Epidermal melanocyte (primary cell): ENCODE results near the gene FOXA3.
A peak's percentile ranks its signal among the peaks of the same experiment; 100 is the strongest.

Experiments
- DNase-seq: peaks from one replicate; pipeline ENCODE4 v3.0.0; 2011; ENCODE audit warnings: low spot score; ENCODE audit not compliant: insufficient read length

The FOXA3 gene

DNA sequence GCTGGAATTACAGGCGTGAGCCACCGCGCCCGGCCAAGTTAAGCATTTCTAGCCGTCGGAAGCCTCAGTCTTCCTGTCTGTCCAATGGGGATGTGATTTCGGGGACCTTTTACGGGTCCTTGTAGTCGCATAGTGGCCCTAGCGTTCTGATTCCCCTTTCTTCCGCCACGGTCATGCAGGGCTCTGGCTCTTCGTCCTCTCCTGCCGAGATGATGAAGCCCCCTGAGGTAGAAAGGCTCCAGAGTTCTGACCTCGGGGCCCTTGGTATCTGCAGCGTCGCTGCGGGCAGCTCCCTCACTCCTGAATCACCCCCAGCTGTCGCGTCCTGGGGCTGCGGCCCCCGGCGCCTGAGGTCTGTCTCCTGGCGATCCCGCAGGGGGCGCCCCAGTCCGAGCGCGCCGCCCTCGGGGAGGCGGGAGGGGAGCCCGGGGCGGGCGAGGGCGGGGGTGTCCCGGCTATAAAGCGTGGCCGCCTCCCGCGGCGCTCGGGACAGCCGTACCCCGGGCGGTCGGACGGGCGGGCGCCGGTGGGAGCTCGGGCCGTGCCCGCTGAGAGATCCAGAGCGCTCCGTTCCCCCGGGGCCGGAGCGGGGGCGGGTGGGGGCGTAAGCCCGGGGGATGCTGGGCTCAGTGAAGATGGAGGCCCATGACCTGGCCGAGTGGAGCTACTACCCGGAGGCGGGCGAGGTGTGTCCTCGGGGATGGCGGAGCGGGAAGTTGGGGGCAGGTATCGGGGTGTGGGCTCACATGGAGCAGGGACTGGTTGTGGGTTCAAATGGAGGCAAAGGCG lies at the start of gene FOXA3:
FOXA3 (plus strand) TSS at position 487 of the 789 bp plus-strand sequence; CDS start at position 618, 131 bp downstream.
- no peak for DNase-seq

DNA sequence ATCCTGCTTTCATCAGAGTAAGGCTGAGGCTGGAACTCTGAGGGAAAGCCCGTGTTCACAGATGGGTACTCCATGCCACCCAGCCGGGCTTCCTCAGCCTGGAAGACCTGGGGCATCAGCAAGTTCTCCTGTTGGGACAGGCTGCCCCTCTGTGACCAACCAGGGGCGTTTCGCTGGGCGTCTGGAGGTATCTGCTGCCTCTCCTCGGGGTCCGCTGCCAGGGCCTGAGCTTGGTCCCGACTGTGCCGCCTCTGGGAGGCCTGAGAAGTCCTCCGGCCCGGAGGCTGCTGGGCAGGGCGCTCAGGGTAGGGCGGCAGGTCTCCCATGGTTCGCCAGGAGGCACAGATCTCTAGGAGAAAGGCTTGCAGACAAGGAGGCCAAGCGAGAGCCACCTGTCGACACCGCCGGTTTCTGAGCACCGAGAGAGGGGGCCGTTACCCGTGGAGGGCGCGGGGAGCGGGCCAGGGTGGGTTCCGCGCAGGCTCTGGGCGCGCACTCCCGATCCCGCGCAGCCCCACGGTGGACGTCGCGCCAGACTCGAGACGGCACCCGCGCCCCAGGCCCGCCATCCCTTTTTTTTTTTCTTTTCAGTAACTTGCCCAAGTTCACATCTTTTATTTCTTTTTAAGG lies 49.2 kb upstream of the FOXA3 start, which contains the start of gene RSPH6A:
RSPH6A (minus strand) TSS at position 458 of the 630 bp plus-strand sequence; CDS start at position 326, 132 bp downstream.
- DNase-seq: no peak

DNA sequence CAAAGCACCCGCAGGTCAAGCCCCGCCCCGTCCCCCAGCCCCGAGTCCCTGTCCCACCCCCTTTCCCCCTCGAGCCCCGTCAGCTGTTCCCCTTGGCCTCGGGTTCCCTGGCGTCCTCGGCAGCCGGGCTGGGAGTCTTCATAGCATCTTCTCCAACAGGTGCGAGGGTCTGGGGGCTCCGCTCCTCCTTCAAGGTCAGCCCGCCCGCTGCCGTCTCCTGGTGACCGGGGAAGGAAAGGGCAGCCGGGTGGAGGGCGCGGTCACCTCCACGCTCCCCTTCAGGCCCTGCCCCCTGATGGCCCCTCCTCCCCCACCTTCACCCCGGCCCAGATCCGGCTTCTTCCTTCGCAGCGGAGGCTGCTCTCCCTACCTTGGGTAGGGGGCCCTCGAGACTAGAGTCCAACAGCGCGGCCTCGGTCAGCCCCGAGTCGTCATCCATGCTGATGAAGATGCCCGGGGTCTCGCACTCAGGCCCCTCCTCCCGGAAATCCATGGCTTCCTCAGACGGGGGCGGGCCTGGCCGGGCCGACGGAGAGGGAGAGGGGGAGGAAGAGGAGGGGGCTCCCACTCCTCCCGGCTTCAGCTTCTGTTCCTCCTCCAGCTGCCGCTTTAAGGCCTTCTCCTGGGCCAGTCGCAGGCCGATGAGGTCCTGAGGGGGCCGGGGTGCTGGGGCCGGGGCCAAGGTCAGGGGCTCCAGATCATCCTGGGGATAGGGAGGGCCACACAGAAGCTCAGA lies 48.5 kb upstream of the FOXA3 start:
- no peak for DNase-seq

DNA sequence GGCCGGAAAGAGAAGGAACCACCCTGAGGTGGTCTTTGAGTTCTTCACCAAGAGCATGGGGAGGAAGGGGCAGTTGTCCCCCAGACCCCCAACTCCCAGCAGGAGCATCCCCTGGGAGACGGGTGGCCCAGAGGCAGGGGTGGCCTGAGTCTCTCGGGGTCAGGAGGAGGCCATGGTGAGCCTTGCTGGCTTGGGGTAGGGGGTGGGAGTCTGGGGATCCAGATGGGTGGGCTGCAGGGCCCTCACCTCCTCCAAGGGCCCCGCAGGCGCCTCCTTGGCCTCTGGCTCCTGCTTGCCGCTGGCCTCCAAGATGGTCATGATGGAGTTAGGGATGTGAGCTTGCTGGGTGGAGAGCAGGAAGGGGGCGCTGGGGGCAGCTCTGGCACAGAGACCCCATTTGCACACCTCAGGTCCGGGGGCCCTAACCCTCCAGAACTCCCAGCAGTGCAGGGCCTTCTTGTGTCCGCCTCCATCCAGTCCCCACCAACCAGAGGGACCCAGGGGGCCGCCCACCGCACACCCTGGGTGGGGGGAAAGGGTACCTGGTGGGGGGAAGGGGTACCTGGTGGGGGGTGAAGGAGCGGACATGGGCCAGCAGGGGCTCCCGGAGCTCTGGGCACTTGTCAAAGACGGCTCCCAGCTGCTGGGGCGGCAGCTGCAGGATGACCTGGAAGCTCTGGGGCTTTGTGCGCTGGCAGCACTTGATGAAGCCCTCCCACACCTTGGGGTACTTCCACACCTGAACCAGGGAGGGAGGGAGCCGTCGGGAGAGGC lies 47.7 kb upstream of the FOXA3 start:
- DNase-seq: no peak

DNA sequence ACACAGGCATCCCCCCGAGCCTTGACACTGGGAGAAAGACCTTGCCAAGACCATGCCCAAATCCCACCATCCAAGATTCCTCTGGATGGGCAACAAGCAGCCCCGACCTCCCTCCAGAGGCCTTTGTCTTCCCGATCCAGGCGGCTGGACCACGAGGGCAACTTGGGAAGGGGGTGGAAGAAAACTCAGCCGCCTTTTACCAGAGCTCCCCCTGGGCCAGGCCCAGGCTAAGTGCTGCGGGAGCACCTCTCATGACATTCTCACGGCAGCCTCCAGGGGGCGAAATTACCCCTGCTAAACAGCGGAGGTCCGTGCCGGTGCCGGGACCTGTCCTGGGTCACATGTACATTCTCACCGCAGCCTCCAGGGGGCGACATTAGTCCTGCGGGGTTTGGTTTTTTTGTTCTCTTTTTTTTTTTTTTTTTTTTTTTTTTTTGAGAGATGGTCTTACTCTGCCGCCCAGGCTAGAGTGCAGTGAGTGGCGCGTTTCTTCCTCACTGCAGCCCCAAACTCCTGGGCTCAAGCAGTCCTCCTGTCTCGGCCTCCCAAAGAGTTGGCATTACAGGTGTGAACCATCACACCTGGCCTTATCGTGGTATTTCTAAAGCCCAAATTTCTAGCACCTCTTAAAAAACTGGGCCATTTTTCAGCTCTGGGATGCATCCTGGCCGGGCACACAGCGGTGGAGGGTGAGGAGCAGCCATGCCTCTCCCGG lies 47.0 kb upstream of the FOXA3 start:
- peak; percentile 99 for DNase-seq

DNA sequence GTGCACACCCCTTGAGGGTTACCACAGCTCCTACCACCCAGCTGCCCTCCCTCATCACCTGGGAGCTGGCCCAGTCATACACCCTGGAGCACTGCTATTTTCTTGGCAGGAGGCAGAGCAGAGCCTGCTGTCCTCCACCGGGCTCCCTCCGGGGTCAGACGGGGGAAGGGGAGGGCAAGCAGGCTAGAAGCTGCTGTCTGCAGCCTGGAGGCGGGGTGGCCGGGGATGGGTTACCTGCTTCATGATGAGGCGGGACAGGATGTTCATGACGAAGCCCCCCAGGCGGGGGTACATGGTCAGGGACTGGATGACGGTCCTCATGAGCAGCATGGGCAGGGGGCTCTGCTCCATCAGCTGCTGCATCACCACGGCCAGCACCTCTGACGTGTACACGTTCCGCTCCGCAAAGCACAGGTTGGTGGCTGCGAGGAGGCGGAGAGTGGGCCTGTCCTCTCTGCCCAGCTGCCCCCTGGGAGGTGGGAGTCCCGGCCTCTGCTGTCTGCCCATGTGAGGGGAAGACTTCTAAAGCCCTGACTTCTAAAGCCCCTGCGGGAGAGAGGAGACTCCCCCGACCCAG lies 46.3 kb upstream of the FOXA3 start:
- DNase-seq: no peak

DNA sequence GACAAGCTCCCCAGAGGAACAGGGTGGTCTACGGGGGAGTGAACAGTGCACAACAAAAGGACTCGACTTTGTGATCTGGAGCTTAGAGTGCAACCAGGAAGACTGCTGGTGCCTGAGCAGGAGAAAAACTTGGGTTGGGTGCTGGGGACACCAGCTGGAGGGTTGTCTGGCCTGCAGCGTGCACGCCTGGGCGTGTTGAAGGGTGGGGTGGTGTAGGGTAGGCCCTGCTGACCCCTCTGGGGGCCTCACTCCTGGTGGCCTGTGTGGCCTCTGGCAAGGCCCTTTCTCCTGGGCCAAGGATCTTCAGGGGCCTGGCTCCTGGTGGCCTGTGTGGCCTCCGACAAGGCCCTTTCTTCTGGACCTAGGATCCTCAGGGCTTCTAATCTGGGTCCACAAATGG lies 44.4 kb upstream of the FOXA3 start:
- DNase-seq: no peak

DNA sequence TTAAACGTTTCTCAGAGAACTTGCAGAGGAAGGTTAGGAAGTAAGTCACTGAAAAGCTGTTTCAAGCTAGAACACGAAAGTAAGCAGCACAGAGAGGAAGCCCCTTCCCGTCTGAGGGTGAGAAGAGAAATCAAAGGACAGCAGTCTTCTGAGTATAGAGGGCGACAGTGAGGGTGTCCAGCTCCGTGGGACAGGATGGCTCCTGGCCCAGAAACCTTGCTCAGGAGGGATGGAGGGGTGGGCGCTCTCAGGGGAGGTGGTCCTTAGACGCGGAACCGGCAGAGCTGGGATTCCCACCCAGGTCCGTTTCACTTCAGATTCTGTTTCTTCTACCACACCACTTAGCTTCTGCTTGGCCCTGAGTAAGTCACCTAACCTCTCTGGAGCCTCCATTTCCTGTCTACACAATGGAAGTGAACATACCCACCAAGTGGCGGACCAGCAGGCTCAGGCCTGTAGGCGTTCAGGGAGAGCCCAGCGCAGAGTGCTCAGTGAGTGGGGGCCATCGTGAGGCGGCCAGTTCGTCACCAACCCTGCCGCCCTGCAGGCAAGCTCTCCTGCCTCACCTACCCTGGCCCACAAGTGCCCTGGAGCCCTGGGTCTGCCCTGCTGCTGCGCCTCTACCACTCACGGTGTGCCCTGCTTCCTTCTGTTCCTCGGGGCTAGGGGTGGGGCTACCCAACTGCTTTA lies 43.6 kb upstream of the FOXA3 start:
- no peak for DNase-seq

DNA sequence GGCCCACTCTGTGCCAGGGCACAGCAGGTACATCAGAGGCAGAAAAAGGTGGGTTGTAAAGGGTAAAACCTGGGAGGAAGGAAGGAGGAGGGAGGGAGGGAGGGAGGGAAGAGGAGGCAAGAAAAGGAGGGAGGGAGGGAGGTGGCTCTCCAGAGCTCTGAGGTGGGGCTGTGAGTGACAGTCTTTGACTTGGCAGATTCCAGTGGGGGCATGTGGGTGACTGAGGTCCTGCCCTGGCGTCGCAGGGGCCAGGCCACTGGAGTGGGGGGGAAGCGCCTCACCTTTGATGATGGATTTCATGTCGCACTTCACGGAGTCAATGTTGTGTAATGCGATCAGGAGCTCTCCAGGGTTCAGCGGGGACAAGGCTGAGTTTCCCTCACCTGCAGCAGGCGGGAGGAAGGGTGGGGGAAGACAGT lies 43.0 kb upstream of the FOXA3 start:
- no peak for DNase-seq

DNA sequence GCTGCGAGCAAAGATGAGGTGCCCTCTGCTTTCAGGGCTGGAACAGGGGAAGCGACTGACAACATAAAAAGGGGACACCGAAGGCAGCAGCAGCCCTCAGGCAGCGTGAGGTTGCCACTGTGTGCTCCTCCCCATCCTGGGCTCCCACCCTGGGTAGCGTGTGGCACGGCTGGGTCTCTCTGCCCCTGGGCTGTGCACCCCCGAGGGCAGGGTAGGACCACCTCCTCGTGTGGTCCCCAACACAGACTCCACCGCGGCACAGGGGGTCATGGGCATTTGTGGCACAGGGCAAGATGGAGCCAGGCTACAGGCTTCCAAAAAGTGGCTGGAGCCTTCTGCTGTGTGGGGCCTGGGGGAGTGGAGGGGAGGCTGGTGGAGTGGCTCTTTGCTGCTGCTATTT lies 42.6 kb upstream of the FOXA3 start:
- DNase-seq: no peak

DNA sequence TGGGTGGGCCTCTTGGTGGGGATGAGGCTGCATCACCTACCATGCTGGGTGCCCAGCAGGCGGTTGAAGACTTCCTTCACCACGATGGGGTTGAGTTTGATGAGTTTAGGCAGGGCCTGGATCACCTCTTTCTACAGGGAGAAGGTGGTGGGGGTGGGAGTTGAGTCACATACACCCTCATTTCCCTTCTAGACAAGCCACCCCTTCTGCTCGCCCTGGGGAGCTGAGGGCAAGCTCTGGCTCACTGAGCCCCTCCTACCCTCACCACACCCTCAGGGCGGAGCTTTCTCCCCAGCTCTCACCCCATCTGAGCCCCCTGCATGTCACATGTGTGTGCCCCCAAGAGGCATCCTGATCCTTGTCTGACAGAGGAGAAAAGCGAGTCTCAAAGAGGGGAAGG lies 41.4 kb upstream of the FOXA3 start:
- DNase-seq: no peak

DNA sequence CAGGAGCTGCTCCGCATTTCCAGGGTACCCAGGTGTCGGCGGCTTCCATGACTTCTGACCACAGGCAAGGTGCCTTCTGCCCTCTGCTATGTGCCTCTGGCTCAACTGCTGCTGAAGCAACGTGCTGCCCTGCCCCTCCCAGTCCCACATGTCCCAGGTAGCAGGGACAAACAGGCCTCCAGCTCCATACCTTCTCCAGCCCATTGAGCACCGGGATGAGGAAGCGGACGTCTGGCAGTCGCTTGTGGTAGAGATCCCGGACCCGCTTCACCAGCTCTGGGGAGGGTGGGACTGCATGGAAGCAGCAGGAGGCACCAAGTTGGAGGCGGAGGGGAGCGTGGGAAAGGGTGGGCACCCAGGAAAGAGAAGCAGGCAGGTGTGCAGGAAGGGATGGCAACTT lies 40.9 kb upstream of the FOXA3 start:
- DNase-seq: no peak

DNA sequence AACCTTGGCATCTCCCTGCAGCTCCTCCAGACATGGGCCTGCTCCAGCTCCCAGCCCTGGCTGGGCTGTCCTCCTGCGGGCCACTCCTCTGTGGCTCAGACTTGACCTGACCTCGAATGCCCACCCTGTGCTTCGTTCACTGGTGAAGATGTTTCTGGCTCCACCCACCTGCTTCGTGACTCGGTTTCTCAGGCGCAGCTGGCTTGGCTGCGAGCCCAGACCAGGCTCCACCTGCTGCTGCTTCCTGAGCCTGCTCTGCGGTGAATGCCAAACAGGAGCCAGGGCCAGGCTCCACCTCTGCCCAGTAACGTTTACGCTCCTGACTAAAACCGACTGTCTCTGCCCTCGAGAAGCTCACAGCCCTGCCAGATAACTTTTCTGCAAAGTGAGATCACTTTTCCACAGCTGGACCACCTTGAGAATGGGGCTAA lies 40.1 kb upstream of the FOXA3 start:
- no peak for DNase-seq

DNA sequence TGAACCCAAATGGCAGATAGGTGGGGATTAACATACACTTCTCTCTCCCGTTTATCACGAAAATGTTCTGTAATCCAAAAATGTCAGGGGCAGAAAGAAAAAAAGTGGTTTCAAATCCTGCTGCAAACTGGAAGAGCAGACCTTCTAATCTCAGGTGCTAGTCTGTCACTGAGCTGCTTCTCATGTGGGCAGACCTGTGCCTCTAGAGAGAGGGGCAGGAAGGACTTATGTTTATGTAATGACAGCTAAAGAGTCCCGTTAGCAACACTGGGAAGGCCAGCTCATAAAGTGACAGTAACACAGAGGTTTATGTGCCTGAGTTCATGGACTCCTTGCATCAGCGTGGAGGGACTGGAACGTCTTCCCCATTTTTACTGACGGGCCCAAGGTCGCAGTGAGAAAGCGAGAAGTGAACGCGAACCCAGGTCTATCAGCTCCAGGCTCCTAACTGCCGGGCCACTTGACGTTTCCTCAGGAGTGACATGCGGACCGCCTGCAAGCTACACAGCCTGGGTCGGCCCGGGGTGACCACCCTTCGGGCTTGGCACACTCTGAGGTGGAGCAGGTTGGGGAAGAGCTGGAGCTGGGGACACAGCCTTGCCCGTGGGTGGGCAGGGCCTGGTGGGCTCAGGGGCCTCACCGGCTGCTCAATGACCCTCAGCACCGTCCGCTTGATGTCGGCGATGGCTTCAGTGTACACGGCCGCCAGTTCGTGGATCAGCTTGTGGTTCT lies 39.4 kb upstream of the FOXA3 start:
- no peak for DNase-seq

DNA sequence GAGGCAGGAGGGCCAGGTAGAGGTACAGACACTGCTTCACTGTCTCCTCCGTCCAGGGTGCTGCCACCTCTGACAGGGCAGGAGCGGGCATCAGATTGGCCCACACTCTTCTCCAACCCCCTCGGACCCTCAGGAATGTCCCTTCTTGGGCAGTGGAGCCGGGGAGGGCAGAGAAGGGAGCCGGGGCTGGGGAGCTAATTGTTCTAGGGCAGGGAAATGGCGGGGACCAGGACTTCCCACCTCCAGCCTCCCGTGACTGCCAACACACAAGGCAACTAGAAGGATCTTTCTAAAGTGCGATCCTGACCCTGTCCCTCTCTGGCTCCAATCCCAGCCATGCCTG lies 38.9 kb upstream of the FOXA3 start:
- no peak for DNase-seq

DNA sequence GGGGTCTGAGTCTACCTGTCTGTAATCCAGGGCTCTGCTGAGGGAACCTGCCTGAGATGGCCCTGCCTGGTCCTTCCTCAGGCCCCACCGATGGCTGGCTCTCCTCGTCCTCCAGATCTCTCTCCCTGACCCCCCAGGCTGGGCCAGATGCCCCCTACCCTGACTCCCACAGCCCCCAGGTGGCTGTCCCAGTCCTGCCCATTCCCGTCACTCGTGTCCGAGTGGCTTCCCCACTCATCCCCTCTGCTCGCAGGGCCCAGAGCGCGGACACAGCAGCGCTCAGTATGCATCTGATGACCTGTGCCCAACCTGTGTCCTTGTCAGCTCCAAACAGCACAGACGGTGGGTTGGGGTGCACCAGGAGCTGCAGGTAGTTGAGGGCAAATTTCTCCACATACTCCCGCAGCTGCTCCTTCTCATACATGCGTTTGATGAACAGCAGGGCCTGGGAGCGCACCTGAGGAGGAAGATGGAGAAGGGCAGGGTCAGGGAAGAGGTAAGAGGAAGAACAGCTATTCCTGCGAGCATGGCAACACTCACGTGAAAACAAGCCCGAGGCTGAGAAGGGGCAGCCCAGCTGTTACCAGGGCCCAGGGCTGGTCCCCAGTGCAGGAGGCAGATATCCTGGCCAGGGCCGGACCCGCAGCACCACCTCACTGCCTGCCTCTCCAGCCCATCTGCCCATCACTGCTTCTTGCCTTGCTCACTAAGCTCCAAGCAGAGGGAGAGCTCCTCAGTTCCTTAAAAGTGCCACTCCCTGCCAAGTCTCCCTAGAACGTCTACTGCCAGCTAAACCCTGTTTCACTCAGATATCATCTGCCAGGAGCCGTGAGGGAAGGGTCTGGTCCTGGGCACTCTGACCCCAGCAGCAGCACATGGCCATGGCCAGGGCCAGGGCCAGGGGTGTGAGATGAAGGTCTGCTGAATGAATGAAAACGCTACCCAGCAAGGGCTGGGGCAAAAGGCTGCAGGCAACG lies 37.9 kb upstream of the FOXA3 start:
- no peak for DNase-seq

DNA sequence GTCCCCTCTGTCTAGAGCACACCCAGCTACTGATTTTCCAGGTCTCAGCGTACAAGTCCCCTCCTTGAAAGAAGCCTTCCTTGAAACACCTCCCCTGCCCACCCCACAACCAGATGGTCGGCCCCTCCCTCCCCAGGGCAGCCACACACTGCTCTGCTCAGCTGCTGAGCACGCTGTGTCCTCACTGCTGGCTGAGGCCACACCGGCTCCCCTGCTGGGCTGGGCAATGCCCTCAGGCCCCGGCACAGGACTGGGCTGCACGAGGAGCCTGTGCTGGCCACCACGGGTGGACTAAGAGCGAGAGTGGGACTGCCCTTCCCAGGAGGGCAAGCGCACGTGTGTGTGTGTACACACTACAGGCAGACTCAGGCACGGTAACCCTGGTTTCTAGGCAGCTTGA lies 37.2 kb upstream of the FOXA3 start:
- DNase-seq: no peak

DNA sequence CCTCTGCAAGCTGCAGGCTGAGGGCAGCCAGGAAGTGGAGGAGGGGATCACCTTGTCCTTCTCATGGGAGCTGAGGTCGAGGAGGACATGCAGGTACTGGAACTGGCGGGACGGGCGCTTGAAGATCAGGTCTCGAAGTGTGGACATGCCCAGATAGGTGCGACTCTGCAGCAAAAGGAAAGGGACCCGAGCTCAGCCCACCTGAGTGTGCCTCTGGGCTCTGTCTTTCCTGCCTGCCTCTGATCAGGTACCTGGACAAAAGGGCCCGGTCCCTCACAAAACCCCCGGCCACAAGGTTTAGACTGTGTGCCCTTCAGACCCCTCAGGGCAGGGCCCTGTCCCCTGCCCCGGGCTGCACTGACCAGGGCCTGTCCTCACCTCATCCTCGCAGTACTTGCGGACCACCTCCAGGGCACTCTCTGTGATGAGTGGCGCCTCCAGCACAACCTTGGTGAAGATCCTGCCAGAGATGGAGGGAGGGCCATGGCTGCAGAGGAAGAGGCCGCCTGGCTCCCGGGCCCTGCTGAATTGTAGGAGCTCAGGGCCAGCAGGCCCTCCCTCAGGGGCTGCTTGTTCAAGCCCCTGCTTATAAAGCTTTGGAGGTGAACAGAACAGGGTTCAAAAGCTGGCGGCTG lies 36.5 kb upstream of the FOXA3 start:
- DNase-seq: no peak
